ENCODE measurements around the gene HIPK3. TPM values are rescaled to one million over a fixed set of nuclear protein-coding genes. Genes with fewer than 3 reads are reported as not detected.

Gene HIPK3
- total and polyA plus RNA-seq, 9 of the 15 experiments (the other 6 are each of a cell fraction or from before 2014, with no cell fraction given): 2.3 to 19.6 (median 7.5) TPM

DNA sequence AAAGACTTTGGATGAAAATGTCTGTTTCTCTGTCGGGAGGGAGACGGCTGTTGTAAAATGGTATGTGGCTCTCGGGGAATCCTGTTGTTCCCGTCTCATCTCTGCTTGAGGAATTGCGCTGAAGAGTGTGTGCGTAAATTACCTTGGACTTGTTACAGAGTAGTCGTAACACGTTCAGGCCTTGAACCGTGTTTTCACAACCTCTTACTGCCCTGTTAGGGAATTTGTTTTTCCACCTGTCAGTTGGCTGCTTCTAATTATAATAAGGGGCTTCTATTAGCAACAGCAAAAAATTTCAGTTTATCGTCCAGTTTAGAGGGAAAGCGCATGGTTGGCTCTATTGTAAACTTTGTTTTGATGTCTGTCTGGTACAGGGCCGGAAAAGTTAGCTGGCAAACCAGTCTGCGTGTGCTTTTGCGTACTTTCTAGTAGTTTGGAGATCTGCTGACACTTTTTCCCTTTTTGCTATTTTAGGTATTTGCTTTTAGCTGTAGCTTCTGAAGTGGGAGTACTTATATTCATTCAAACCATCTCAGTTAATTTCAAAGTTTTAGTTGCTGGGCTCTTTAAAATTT is 1.5 kb downstream of the HIPK3 start:
- peak; percentile 50 for ATAC-seq
- TSS peak; percentile 37 for BruUV-seq (replicated peaks)
- under 1% methylated on average over 14 of the region's 14 CpGs for WGBS (ENCODE audit: insufficient coverage, low coverage, missing lambda C conversion rate)
- TF ChIP-seq HDAC2 (IDR thresholded peaks at IDR 0.05) (0 out of 2 replicates have a peak, but pooled peaks have one; percentile 28), ZBED1 (IDR thresholded peaks at IDR 0.05) (no peak), ZNF24 (IDR thresholded peaks at IDR 0.05) (peak; percentile 58; the same call in 1 of the 2 replicates), ZNF23 (CRISPR knock-in tag; IDR thresholded peaks at IDR 0.05) (no peak), CTBP1 (IDR thresholded peaks at IDR 0.05; ENCODE audit: borderline replicate concordance) (no peak), THRAP3 (IDR thresholded peaks at IDR 0.05; ENCODE audit: borderline replicate concordance) (no peak), ZEB2 (IDR thresholded peaks at IDR 0.05) (peak; percentile 33; the same call in 1 of the 2 replicates), ZNF217 (CRISPR knock-in tag; IDR thresholded peaks at IDR 0.05) (no peak), SREBF1 (IDR thresholded peaks at IDR 0.05; ENCODE audit: borderline replicate concordance, low read depth, low read length) (no peak), TBP (optimal IDR thresholded peaks at IDR 0.05; ENCODE audit: low read depth, low read length) (peak; percentile 7), ZNF140 (CRISPR knock-in tag; IDR thresholded peaks at IDR 0.05) (no peak), ZNF253 (CRISPR knock-in tag; conservative IDR thresholded peaks at IDR 0.05) (no peak), ARID2 (IDR thresholded peaks at IDR 0.05) (0 out of 2 replicates have a peak, but pooled peaks have one; percentile 5)
- TF ChIP-seq, protein P1, sequence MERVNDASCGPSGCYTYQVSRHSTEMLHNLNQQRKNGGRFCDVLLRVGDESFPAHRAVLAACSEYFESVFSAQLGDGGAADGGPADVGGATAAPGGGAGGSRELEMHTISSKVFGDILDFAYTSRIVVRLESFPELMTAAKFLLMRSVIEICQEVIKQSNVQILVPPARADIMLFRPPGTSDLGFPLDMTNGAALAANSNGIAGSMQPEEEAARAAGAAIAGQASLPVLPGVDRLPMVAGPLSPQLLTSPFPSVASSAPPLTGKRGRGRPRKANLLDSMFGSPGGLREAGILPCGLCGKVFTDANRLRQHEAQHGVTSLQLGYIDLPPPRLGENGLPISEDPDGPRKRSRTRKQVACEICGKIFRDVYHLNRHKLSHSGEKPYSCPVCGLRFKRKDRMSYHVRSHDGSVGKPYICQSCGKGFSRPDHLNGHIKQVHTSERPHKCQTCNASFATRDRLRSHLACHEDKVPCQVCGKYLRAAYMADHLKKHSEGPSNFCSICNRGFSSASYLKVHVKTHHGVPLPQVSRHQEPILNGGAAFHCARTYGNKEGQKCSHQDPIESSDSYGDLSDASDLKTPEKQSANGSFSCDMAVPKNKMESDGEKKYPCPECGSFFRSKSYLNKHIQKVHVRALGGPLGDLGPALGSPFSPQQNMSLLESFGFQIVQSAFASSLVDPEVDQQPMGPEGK (CRISPR knock-in tag; IDR thresholded peaks at IDR 0.05; ENCODE audit: borderline replicate concordance): no peak
- TF ChIP-seq, protein P2, sequence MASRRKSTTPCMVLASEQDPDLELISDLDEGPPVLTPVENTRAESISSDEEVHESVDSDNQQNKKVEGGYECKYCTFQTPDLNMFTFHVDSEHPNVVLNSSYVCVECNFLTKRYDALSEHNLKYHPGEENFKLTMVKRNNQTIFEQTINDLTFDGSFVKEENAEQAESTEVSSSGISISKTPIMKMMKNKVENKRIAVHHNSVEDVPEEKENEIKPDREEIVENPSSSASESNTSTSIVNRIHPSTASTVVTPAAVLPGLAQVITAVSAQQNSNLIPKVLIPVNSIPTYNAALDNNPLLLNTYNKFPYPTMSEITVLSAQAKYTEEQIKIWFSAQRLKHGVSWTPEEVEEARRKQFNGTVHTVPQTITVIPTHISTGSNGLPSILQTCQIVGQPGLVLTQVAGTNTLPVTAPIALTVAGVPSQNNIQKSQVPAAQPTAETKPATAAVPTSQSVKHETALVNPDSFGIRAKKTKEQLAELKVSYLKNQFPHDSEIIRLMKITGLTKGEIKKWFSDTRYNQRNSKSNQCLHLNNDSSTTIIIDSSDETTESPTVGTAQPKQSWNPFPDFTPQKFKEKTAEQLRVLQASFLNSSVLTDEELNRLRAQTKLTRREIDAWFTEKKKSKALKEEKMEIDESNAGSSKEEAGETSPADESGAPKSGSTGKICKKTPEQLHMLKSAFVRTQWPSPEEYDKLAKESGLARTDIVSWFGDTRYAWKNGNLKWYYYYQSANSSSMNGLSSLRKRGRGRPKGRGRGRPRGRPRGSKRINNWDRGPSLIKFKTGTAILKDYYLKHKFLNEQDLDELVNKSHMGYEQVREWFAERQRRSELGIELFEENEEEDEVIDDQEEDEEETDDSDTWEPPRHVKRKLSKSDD (conservative IDR thresholded peaks at IDR 0.05; ENCODE audit: low read length): 0 out of 2 replicates have a peak, but pooled peaks have one; percentile 9
- TF ChIP-seq, protein P3, sequence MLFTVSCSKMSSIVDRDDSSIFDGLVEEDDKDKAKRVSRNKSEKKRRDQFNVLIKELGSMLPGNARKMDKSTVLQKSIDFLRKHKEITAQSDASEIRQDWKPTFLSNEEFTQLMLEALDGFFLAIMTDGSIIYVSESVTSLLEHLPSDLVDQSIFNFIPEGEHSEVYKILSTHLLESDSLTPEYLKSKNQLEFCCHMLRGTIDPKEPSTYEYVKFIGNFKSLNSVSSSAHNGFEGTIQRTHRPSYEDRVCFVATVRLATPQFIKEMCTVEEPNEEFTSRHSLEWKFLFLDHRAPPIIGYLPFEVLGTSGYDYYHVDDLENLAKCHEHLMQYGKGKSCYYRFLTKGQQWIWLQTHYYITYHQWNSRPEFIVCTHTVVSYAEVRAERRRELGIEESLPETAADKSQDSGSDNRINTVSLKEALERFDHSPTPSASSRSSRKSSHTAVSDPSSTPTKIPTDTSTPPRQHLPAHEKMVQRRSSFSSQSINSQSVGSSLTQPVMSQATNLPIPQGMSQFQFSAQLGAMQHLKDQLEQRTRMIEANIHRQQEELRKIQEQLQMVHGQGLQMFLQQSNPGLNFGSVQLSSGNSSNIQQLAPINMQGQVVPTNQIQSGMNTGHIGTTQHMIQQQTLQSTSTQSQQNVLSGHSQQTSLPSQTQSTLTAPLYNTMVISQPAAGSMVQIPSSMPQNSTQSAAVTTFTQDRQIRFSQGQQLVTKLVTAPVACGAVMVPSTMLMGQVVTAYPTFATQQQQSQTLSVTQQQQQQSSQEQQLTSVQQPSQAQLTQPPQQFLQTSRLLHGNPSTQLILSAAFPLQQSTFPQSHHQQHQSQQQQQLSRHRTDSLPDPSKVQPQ (CRISPR knock-in tag; IDR thresholded peaks at IDR 0.05; ENCODE audit: borderline replicate concordance): no peak

More for the DNA sequence above, 1.5 kb downstream of the HIPK3 start:
- peak overlapping the region; percentile 89 to 99 for H3K9ac ChIP-seq (ENCODE audit: insufficient read depth in 1 of 2, low read depth in 2 of 2, low read length in 2 of 2)
- H3K9me3 ChIP-seq (replicated peaks; ENCODE audit: control insufficient read depth, insufficient read depth, low read depth, low read length): no peaks in the 10 kb centered on the region
- H3K4me2 ChIP-seq (ENCODE audit: insufficient read depth, low read length): peak overlapping the region; percentile 84
- no peaks in the 10 kb centered on the region; the same call in 1 of the 2 replicates for H4K20me1 ChIP-seq (replicated peaks; ENCODE audit: control insufficient read depth, insufficient read depth, low read length)
- intact Hi-C loops (cut with micrococcal nuclease) (loop anchor here (2.0 kb wide), 3 partner anchors 62 to 98 kb away; partner anchors contain the start of gene CSTF3), in situ Hi-C loops (cut with MboI) (no loop called here)
- peak overlapping the region; percentile 93 for H2AFZ ChIP-seq (ENCODE audit: low read depth, low read length)
- H3K27ac ChIP-seq (ENCODE audit: extremely low read depth, low read depth, low read length): peak overlapping the region; percentile 94
- ChIA-PET CTCF (ENCODE audit: low intra/inter-chr PET ratio) (interaction anchor here (0.6 to 1.7 kb wide), 3 partner anchors 71 to 277 kb away, joined by 3 to 6 read pairs (median 3); no protein-coding TSS in a partner anchor), POLR2A (interaction anchor here (0.6 to 0.9 kb wide), 3 partner anchors 52 to 247 kb away, joined by 3 read pairs; no protein-coding TSS in a partner anchor)
- no peaks in the 10 kb centered on the region for H3K27me3 ChIP-seq (ENCODE audit: control insufficient read depth in 2 of 2, insufficient read depth in 2 of 2, low read length in 2 of 2)
- FAIRE-seq (peak; percentile 78), DNase-seq (ENCODE audit: extremely low read depth in 1 of 4, low spot score in 3 of 4) (no peak)
- H3K9me1 ChIP-seq (ENCODE audit: control insufficient read depth, insufficient read depth, low read length): no peaks in the 10 kb centered on the region
- peaks cover 65% of the 10 kb centered on the region for H3K79me2 ChIP-seq (ENCODE audit: control insufficient read depth, insufficient read depth, low read length)
- no peaks in the 10 kb centered on the region for H3K36me3 ChIP-seq (ENCODE audit: control insufficient read depth, insufficient read depth, low read length)
- peak overlapping the region; percentile 96 for H3K4me3 ChIP-seq
- H3K4me1 ChIP-seq (replicated peaks in 1 of 2; ENCODE audit: control insufficient read depth in 2 of 2, insufficient read depth in 2 of 2, low read length in 2 of 2): peaks cover 9 to 18% of the 10 kb centered on the region in 2 experiments
